Measurements from ENCODE around the gene CATSPER1.

CATSPER1 gene

DNA sequence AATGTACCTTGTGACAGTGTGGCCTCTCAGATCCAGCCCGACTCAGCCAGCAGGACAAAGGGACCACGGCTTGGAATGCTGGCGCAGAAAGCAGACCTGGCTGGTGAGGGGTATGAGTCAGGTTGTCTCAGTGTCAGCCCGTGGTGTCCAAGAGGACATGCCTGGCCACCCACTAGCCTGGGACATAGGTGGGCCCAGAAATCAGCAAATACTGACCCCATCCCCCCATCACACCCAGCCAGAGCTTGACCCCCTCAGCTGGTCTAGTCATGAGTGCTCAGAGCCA, 19.4 kb downstream of the CATSPER1 start:
- Histone ChIP-seq H3K27me3 (ENCODE audit: insufficient read depth, poor library complexity, severe bottlenecking) (peaks cover 5% of the 10 kb centered on the region), H3K4me3 (replicated peaks; ENCODE audit: insufficient read depth, low read length) (no peak overlapping the region), H3K27ac (replicated peaks) (no peak overlapping the region)
- TF ChIP-seq, protein P1, sequence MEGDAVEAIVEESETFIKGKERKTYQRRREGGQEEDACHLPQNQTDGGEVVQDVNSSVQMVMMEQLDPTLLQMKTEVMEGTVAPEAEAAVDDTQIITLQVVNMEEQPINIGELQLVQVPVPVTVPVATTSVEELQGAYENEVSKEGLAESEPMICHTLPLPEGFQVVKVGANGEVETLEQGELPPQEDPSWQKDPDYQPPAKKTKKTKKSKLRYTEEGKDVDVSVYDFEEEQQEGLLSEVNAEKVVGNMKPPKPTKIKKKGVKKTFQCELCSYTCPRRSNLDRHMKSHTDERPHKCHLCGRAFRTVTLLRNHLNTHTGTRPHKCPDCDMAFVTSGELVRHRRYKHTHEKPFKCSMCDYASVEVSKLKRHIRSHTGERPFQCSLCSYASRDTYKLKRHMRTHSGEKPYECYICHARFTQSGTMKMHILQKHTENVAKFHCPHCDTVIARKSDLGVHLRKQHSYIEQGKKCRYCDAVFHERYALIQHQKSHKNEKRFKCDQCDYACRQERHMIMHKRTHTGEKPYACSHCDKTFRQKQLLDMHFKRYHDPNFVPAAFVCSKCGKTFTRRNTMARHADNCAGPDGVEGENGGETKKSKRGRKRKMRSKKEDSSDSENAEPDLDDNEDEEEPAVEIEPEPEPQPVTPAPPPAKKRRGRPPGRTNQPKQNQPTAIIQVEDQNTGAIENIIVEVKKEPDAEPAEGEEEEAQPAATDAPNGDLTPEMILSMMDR (IDR thresholded peaks at IDR 0.05; ENCODE audit: insufficient read depth, low read length), result no peak
- no peak for TF ChIP-seq POLR2AphosphoS5 (IDR thresholded peaks at IDR 0.05; ENCODE audit: low read depth)
- DNase-seq (ENCODE audit: low read depth in 1 of 2, low spot score in 1 of 2), result no peak

DNA sequence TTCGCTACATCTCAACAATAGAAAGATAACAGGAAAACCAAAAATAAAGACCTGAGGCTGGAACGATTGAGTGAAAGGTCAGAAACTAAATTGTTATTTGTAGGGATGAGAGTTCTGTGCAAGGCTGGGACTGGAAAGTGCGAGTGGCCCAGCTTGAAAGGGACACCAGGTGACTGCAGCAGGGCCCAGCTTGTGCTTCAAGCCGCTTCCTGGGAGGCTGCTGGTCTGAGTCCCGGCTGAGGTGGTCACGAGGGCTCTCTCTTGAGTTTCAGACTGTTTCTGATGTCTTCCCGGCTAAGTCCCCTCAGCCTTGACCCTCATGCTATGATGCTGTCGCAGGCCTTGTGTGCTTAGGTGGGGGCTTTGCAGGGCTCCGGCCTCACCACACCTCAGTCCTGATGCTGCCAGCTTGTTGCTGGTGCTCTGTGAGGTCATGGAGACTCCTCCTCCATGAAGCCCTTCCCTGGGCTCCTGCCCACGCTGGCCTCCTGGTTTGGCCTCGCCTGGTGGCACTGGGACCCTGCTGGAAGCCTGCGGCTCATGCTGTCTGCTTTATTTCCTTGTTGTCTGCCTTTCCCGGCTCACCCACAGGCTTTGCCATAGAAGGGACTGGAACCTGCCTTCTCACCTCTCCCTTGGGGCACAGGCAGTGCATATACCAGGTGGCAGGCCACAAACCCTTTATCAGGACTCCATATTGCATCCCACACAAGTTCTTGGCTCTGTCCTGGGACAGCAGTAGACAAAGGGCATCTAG, 20.0 kb downstream of the CATSPER1 start:
- DNase-seq (ENCODE audit: low read depth in 1 of 2, low spot score in 1 of 2), result no peak
- Histone ChIP-seq H3K27ac (replicated peaks) (no peak overlapping the region), H3K4me3 (replicated peaks; ENCODE audit: insufficient read depth, low read length) (no peak overlapping the region), H3K27me3 (ENCODE audit: insufficient read depth, poor library complexity, severe bottlenecking) (peaks cover under 1% of the 10 kb centered on the region)
- TF ChIP-seq SPI1 (IDR thresholded peaks at IDR 0.05; ENCODE audit: borderline replicate concordance, low read depth), result no peak
- TF ChIP-seq, protein P1 (IDR thresholded peaks at IDR 0.05; ENCODE audit: insufficient read depth, low read length), result no peak
- no peak for TF ChIP-seq POLR2AphosphoS5 (IDR thresholded peaks at IDR 0.05; ENCODE audit: low read depth)
- no peak for TF ChIP-seq GABPA (IDR thresholded peaks at IDR 0.05; ENCODE audit: low read depth)
- TF ChIP-seq, protein P2, sequence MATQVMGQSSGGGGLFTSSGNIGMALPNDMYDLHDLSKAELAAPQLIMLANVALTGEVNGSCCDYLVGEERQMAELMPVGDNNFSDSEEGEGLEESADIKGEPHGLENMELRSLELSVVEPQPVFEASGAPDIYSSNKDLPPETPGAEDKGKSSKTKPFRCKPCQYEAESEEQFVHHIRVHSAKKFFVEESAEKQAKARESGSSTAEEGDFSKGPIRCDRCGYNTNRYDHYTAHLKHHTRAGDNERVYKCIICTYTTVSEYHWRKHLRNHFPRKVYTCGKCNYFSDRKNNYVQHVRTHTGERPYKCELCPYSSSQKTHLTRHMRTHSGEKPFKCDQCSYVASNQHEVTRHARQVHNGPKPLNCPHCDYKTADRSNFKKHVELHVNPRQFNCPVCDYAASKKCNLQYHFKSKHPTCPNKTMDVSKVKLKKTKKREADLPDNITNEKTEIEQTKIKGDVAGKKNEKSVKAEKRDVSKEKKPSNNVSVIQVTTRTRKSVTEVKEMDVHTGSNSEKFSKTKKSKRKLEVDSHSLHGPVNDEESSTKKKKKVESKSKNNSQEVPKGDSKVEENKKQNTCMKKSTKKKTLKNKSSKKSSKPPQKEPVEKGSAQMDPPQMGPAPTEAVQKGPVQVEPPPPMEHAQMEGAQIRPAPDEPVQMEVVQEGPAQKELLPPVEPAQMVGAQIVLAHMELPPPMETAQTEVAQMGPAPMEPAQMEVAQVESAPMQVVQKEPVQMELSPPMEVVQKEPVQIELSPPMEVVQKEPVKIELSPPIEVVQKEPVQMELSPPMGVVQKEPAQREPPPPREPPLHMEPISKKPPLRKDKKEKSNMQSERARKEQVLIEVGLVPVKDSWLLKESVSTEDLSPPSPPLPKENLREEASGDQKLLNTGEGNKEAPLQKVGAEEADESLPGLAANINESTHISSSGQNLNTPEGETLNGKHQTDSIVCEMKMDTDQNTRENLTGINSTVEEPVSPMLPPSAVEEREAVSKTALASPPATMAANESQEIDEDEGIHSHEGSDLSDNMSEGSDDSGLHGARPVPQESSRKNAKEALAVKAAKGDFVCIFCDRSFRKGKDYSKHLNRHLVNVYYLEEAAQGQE (IDR thresholded peaks at IDR 0.05; ENCODE audit: insufficient replicate concordance, low read depth), result no peak

DNA sequence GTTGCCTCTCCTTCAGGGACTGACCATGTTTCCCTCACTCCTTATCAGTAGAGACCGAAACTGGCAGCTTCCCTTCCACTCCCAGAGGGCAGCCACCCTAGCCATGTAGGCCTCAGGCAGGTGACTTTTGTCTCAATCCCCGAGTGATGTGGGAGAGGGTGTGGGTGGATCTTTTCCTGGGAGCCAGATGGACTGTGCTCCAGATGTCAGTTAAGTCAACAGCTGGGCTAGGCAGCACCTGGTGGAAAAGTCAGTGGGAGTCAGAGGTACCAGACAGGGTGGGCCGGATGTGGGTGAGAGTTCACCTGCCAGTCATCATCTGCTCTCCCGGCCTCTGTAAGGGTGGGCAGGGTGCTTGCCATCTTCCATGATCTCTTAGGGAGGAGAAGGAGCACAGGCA, 22.1 kb downstream of the CATSPER1 start:
- no peak overlapping the region for H3K27ac ChIP-seq (replicated peaks)

More for the DNA sequence above, 22.1 kb downstream of the CATSPER1 start:
- no peak for DNase-seq (ENCODE audit: low read depth in 1 of 2, low spot score in 1 of 2)
- H3K27me3 ChIP-seq (ENCODE audit: insufficient read depth, poor library complexity, severe bottlenecking), result no peaks in the 10 kb centered on the region
- TF ChIP-seq, protein P1 (IDR thresholded peaks at IDR 0.05; ENCODE audit: insufficient read depth, low read length), result no peak
- TF ChIP-seq POLR2AphosphoS5 (IDR thresholded peaks at IDR 0.05; ENCODE audit: low read depth) (no peak), SPI1 (IDR thresholded peaks at IDR 0.05; ENCODE audit: borderline replicate concordance, low read depth) (no peak), GABPA (IDR thresholded peaks at IDR 0.05; ENCODE audit: low read depth) (no peak)
- TF ChIP-seq, protein P2 (IDR thresholded peaks at IDR 0.05; ENCODE audit: insufficient replicate concordance, low read depth), result no peak
- no peak overlapping the region for H3K4me3 ChIP-seq (replicated peaks; ENCODE audit: insufficient read depth, low read length)
